ENCODE results near the gene ITPR2.

- TF ChIP-seq CTCF (IDR thresholded peaks at IDR 0.05): no peak
- TF ChIP-seq POLR2AphosphoS5 (IDR thresholded peaks at IDR 0.05; ENCODE audit: insufficient read depth in 1 of 2, low read depth in 1 of 2): no peak
These were observed 97.8 kb downstream of the ITPR2 start for GRCh38 chr12:26735249-26735639.
